Central memory CD4-positive, alpha-beta T cell (primary cell): ENCODE results near the gene FRYL.
"Not testable (repeated sequence)": the region's sequence is repeated elsewhere in the genome, so short reads cannot be mapped to it uniquely, and the experiment has no call there.

Experiments
- DNase-seq: peaks from one replicate; pipeline ENCODE4 v3.0.0; 2022

Gene FRYL

DNA sequence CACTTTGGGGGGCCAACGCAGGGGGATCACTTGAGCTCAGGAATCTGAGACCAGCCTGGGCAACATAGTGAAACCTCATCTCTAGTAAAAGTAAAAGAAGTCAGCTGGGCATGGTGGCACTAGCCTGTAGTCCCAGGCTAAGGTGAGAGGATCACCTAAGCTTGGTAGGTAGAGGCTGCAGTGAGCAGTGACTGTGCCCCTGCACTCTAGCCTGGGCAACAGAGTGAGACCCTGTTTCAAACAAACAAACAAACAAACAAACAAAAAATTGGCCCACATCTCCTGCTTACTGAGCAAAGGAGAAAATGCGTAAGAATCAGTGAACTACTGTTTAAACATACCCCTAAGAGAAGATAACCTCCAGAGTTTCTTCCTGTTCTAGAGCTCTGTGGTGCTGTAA is 85.3 kb downstream of the FRYL start:
- no peak for DNase-seq

- no peak for DNase-seq
Measured at GRCh38 chr4:48693856-48694574, 86.1 kb downstream of the FRYL start.

DNA sequence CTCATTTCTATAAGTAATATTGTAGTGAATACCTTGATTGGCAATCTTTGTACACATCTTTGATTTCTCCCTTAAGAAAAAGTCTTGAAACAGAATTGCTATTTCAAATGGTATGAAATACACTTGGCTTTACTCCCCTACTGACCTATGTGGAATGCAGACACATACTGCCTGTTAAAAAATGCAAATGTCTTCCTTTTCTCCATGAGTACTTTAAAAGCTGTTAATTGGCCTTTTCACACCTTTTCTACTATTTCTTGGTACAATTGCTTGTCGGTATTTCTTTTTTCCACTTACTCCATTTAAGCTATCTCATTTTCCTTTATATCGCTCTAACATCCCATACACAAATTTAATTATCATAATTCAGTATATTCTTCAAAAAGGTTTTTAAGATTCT is 87.2 kb downstream of the FRYL start:
- no peak for DNase-seq

- DNase-seq = no peak
Measured at GRCh38 chr4:48692044-48692443, 88.0 kb downstream of the FRYL start.

- no peak for DNase-seq
Measured at GRCh38 chr4:48688953-48689352, 91.1 kb downstream of the FRYL start.

DNA sequence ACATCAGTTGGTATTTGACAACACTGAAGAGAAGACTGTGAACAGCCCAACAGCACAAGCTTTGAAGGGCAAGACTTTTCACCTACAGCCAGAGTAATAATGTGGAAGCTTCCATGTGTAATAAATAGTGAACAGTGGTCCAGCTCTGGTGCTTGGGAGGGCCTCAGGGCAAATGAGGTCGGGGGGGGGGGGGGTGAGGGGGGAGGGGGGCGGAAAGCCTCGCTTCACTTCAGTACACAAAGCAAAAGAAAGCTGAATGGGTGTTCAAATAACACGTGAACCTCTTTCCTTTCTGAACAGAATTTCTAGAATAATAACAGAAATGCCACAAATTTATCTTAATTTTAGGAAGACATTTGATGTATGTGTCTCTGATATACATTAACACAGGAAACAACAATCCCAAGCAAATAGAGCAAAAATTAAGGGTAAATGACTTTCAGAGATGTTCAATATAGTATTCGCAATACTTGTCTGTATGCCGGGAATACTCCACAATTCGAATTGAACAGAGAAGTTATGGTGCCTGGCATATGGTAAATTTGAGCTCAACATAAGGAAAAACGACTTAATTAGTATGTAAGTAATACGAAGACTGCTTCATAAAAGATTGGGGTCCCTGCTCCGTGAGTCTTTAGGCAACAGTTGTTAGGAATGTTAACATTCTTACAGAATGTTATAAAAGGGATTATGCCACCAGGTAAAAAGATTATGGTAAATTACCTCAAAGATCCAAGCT is 92.6 kb downstream of the FRYL start:
- no peak for DNase-seq

DNA sequence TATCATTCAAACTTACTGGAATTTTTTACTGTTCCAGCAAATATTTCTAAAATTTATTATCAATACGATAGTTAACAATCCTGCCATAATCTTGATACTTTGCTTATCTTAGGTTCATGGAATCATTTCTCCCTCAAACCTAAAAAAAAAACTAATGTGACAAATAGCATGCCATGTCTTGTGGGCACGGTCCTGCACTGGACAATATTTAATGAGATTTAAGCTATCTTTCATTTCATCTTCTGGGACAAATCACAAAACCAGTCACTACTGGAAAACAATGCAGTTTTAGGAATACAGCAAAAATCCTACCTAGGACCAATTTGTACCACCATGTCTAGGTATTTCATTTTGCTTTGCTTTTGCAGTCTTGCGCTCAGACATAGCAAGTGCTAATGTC is 93.7 kb downstream of the FRYL start:
- no peak for DNase-seq

- no peak for DNase-seq
Measured at GRCh38 chr4:48683784-48684666, 96.1 kb downstream of the FRYL start.

- DNase-seq = not testable (repeated sequence)
Measured at GRCh38 chr4:48682870-48683269, 97.2 kb downstream of the FRYL start.

- peak; percentile 13 for DNase-seq
Measured at GRCh38 chr4:48681856-48682255, 98.2 kb downstream of the FRYL start.

DNA sequence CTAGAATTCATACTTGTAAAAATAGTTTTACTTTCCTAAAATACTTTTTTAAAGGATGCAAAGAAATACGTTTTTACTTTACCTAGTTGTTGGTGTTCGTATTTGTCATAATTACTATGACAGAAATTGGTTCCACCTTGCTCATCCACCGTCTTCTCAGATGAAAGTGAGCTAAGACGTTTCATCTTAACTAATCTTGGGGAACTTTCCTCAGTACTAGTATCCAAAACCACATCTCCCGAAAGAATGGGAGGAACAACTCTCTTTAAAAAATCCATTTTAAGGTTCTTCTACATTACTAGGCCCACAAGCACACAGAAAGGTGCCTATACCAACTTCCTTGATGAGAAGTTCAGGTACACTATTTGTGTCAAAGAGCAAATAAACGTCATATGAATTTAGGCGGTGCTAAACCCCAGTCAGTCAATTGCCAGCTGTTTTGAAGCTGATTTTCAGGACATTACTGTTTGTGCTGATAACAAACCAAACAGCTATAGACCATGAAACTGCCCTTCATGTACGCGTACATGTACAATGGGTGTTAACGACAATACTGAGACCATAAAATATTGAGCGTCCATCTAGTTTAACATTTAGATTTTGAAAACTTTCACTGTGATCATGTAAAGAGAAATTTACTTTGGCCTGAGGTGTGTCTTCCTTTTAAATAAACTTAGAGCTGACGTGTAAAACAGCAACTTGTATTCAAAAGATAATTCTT is 99.1 kb downstream of the FRYL start:
- DNase-seq = no peak

DNA sequence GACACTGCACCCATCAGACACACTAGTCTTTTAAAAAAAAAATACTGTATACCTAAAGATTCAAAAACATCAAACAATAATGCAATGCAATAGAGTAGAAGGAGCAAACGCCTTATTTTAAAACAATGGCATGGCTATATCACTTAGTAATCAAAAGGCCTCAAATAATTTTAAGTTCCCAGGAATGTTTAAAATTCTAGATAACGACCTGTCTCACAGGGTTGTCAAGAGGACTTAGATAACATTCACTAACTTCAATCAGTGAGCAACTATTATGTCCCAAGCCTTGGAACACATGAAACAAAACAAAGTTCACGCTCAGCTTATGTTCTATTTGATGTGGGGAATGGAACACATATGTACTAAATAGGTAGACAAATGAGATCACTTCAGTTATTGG is 106.5 kb downstream of the FRYL start:
- no peak for DNase-seq

- DNase-seq = no peak
Measured at GRCh38 chr4:48670587-48670986, 109.5 kb downstream of the FRYL start.

DNA sequence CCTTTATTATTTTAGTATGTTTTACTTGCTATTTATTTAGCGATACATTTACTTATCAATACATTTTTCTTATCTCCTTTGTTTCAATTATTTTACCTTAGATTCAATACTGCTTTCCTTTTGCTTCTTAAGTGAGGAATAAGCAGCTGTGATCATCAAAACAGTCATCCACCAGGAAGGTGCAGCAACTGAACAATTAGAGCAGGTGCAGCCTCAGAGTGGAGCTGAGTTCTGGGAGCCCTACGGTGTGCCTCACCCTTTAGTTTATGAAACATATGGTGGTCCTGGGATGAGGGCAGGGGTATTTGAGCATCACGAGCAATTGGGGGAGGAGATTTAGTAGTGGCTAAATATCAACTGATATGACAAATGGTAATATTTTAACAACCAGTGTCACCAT is 111.0 kb downstream of the FRYL start:
- no peak for DNase-seq

DNA sequence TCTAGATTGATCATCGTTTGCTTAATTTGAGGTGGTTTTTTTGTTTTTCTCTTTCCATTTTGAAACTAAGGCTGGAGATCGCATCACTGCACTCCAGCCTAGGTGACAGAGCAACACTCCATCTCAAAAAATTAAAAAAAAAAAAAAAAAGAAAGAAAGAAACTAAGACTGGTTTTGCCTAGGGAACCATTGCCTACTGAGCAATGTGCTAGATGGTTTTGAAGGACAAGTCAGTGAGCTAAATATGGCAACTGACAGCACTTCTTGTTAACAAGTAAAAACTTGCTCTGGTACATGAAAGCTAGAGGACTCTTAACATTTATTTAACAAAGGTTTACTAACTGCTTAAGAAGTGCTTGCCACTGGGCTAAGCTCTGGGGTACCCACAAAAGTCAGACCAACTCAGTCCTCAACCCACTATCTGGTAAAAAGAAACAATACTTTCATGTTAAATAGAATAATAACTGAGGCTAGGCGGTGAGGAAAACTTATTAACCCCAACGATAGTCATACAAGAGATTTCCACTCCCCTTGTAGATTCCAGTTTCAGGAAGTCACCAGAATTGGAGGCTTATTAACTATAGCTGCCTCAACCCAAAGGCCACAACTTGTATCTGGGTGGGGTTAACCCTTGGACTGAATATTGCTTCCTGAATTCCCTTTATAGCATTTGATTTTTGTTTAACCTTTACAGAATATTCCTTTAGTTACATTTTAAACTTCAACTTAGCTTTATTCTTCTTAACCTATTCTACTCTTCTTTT is 111.6 kb downstream of the FRYL start:
- DNase-seq = no peak

DNA sequence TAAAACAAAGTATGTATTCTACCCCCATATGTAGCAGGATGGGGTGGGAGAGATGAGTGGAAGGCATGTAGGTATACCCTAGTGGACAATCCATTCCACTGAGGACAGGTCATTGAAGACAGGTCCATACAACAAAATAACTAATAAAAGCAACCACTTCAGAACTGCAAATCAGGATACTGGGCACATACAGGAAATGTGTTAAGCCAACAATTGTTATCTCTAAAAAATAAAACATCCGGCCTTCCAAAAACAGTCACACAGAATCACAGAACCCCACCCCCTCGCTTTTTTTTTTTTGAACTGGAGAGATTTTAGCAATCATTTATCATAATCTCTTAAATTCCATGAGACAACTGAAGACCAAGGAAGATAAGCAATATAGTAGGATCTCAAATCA is 112.9 kb downstream of the FRYL start:
- DNase-seq = no peak

GRCh38 chr4:48665555-48666186 is 114.4 kb downstream of the FRYL start:
- DNase-seq = no peak

DNA sequence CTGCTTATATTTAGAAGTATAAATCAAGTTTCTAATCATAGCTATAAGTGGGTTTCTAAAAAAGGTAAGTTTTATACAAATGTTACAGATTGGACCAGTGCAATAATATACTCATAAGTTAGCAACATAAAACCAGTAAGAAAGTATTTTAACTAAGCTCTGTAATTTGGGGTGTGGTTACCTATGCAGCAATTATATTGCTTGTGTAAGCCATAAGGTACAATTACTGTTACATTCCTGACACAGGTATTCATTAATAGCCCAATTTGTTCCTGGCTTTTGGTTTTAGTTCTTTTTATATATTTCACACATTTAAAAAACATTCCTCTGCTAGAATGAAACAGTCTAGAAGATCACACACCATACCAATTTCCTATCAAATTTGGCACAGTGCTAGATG is 115.1 kb downstream of the FRYL start:
- DNase-seq = no peak

DNA sequence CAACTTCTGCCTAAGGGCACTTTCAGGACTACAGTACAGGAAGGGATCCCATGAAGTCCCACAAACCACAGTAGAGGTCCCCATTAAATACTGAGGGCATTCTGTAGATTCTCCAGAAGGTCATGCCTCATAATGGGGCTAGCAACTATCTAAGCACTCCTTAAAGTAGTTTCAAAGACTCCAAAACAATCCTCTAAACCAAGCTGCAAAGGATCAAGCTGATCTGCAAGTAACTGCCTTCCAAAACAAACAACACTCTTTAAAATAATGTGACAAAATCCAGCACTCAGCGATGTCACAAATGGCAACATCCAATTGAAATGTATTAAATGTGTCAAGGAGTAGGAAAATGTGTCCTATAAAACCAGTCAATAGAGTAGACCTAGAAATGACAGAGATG is 118.7 kb downstream of the FRYL start:
- no peak for DNase-seq

- DNase-seq = no peak
Measured at GRCh38 chr4:48660347-48660746, 119.7 kb downstream of the FRYL start.

DNA sequence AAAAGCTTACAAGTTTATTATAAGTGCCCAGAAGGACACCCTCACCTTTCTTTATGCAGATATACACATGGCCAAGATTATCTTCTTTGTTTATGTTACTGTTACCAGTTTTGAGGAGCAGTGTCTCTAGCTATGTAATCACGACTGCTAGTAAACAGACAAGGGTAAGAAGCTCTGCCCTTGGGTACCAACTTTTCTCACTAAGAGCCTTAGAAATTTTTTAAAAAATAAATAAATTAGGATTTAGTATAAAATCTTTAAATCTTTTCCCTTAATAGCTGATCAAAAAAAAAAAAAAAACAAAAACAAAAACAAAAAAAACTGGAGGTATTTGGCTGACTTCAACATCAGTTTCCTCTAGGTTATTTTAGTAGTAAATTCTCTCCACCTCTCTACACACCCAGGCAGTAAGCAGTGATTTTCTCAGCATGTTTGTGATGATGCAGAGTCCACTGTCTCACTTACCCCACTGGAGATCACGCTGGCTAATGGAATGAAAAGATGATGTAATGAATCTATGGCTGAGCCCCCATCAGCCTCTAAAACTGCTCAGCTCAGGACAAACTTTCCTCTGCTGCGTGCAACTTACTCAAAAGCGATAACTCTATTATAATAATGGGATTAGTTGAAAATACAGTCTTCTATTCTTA is 125.9 kb downstream of the FRYL start:
- no peak for DNase-seq
